ENCODE measurements around the gene DNAJC15. TPM values are rescaled to one million over a fixed set of nuclear protein-coding genes. Genes with fewer than 3 reads are reported as not detected.

The DNAJC15 gene
- total RNA-seq, 1 donor from 2014 or later: 27.4 TPM

- H3K9me3 Mint-ChIP-seq (ENCODE audit: low read depth): peaks cover 9% of the 10 kb centered on the region
- no peaks in the 10 kb centered on the region for H3K27me3 Mint-ChIP-seq
- no peak overlapping the region for H3K4me3 Mint-ChIP-seq (ENCODE audit: low read depth)
- peaks cover 35% of the 10 kb centered on the region for H3K36me3 Mint-ChIP-seq (ENCODE audit: insufficient read depth)
- TF ChIP-seq, protein P1, sequence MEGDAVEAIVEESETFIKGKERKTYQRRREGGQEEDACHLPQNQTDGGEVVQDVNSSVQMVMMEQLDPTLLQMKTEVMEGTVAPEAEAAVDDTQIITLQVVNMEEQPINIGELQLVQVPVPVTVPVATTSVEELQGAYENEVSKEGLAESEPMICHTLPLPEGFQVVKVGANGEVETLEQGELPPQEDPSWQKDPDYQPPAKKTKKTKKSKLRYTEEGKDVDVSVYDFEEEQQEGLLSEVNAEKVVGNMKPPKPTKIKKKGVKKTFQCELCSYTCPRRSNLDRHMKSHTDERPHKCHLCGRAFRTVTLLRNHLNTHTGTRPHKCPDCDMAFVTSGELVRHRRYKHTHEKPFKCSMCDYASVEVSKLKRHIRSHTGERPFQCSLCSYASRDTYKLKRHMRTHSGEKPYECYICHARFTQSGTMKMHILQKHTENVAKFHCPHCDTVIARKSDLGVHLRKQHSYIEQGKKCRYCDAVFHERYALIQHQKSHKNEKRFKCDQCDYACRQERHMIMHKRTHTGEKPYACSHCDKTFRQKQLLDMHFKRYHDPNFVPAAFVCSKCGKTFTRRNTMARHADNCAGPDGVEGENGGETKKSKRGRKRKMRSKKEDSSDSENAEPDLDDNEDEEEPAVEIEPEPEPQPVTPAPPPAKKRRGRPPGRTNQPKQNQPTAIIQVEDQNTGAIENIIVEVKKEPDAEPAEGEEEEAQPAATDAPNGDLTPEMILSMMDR (IDR thresholded peaks at IDR 0.05; ENCODE audit: unreplicated experiment): no peak
- H3K27ac Mint-ChIP-seq: no peak overlapping the region
- H3K4me1 Mint-ChIP-seq (ENCODE audit: low read depth): peaks cover 8% of the 10 kb centered on the region
- DNase-seq (ENCODE audit: low spot score, unreplicated experiment): no peak
Measured at GRCh38 chr13:43100667-43101066, 77.3 kb downstream of the DNAJC15 start.

DNA sequence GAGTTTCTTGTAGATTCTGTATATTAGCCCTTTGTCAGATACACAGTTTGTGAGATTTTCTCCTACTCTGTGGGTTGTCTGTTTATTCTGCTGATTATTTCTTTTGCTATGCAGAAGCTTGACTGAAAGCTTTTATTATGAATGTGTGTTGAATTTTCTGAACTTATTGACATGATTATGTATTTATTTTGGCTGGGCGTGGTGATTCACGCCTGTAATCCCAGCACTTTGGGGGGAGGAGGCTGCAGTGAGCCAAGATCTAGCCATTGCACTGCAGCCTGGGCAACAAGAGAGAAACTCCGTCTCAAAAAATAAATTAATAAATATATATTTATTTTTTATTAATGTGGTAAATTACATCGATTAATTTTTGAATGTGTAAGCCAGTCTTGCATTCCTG is 78.9 kb downstream of the DNAJC15 start:
- TF ChIP-seq, protein P1 (IDR thresholded peaks at IDR 0.05; ENCODE audit: unreplicated experiment): no peak
- Mint-ChIP-seq H3K4me1 (ENCODE audit: low read depth) (peaks cover 8% of the 10 kb centered on the region), H3K4me3 (ENCODE audit: low read depth) (no peak overlapping the region), H3K27ac (no peak overlapping the region), H3K36me3 (ENCODE audit: insufficient read depth) (peaks cover 26% of the 10 kb centered on the region), H3K27me3 (no peaks in the 10 kb centered on the region), H3K9me3 (ENCODE audit: low read depth) (peaks cover 9% of the 10 kb centered on the region)
- DNase-seq (ENCODE audit: low spot score, unreplicated experiment): no peak

GRCh38 chr13:43107780-43108179 is 84.4 kb downstream of the DNAJC15 start:
- TF ChIP-seq, protein P1 (IDR thresholded peaks at IDR 0.05; ENCODE audit: unreplicated experiment): no peak
- no peak overlapping the region for H3K4me3 Mint-ChIP-seq (ENCODE audit: low read depth)
- no peaks in the 10 kb centered on the region for H3K9me3 Mint-ChIP-seq (ENCODE audit: low read depth)
- no peak overlapping the region for H3K27ac Mint-ChIP-seq
- H3K27me3 Mint-ChIP-seq: no peaks in the 10 kb centered on the region
- peaks cover 5% of the 10 kb centered on the region for H3K4me1 Mint-ChIP-seq (ENCODE audit: low read depth)
- DNase-seq (ENCODE audit: low spot score, unreplicated experiment): no peak
- H3K36me3 Mint-ChIP-seq (ENCODE audit: insufficient read depth): peaks cover 7% of the 10 kb centered on the region

DNA sequence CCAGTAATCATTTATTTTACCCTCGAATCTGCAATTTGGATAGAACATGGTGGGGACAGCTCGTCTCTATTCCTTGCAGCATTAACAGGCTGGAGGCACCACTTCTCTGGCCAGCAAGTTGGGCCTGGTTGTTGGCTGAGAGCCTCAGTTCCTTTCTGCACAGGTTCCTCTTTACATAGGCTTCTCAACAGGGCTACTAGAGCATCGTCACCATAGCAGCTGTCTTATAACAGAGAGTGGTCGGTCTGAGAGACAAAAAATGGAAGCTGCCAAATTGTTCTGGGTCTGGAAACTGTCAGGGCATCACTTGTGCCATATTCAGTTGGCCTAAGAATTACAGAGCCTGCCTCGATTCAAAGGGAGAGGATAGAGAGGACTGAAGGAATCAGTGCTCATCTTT is 86.7 kb downstream of the DNAJC15 start:
- Mint-ChIP-seq H3K4me1 (ENCODE audit: low read depth) (peaks cover 20% of the 10 kb centered on the region), H3K4me3 (ENCODE audit: low read depth) (no peak overlapping the region), H3K36me3 (ENCODE audit: insufficient read depth) (peaks cover 5% of the 10 kb centered on the region), H3K27me3 (no peaks in the 10 kb centered on the region), H3K27ac (peak overlapping the region; percentile 43), H3K9me3 (ENCODE audit: low read depth) (no peaks in the 10 kb centered on the region)
- TF ChIP-seq, protein P1 (IDR thresholded peaks at IDR 0.05; ENCODE audit: unreplicated experiment): no peak
- DNase-seq (ENCODE audit: low spot score, unreplicated experiment): no peak

- Mint-ChIP-seq H3K4me3 (ENCODE audit: low read depth) (no peak overlapping the region), H3K4me1 (ENCODE audit: low read depth) (peaks cover 24% of the 10 kb centered on the region), H3K9me3 (ENCODE audit: low read depth) (no peaks in the 10 kb centered on the region), H3K27me3 (no peaks in the 10 kb centered on the region), H3K27ac (no peak overlapping the region), H3K36me3 (ENCODE audit: insufficient read depth) (peaks cover 5% of the 10 kb centered on the region)
- DNase-seq (ENCODE audit: low spot score, unreplicated experiment): no peak
- TF ChIP-seq, protein P1 (IDR thresholded peaks at IDR 0.05; ENCODE audit: unreplicated experiment): no peak
Measured at GRCh38 chr13:43110658-43111057, 87.3 kb downstream of the DNAJC15 start.
